PFSK-1 (cell line): ENCODE results near the gene PITPNM3.

Source experiments
- FOXP2 ChIP-seq: optimal IDR thresholded peaks from 2 replicates; pipeline ENCODE3; 2011; ENCODE audit warnings: borderline replicate concordance, control low read depth, inconsistent platforms; ENCODE audit not compliant: insufficient read depth; ENCODE audit errors: extremely low read length, extremely low read depth
- POLR2AphosphoS5 ChIP-seq: IDR thresholded peaks from 2 replicates; pipeline ENCODE4 v1.6.1; 2012; ENCODE audit warnings: low read depth, mild to moderate bottlenecking, control low read depth, low read length, moderate library complexity
- REST ChIP-seq, 2 experiments: IDR thresholded peaks; 2 replicates each; pipeline versions ENCODE4 v1.6.1 to v1.8.0; 2011 to 2012; ENCODE audit warnings: low read depth in 2 of 2, low read length in 2 of 2, control low read depth in 1 of 2, inconsistent platforms in 1 of 2, mild to moderate bottlenecking in 1 of 2, moderate library complexity in 1 of 2; ENCODE audit not compliant: insufficient read depth in 1 of 2
- SIN3A ChIP-seq: IDR thresholded peaks from 2 replicates; pipeline ENCODE4 v1.6.1; 2012; ENCODE audit warnings: mild to moderate bottlenecking, low read length, moderate library complexity, borderline replicate concordance; ENCODE audit not compliant: insufficient read depth
- TAF1 ChIP-seq: IDR thresholded peaks from 2 replicates; pipeline ENCODE4 v1.6.1; 2012; ENCODE audit warnings: low read length, control low read depth, borderline replicate concordance; ENCODE audit not compliant: insufficient read depth

PITPNM3 gene

DNA sequence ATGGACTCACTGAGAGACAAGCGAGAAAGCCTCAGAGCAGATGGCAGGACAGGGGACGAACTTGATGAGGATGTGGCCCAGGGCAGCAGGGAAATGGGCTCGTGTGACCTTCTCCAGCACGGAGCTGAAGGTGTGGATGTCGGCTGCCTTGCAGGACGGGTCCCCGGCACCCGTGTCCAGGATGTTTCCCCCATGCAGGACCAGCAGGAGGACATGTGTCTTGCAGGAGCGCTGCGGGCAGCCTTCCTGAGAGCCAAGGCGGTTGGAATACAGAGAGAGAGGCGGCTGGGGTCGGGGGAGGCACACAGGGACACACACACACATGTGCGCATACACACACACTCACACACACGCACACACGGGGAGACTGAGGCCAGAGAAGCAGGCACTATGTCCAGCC lies 72.8 kb downstream of the PITPNM3 start:
- TF ChIP-seq REST (IDR thresholded peaks at IDR 0.05; ENCODE audit: insufficient read depth in 1 of 2, low read depth in 2 of 2, low read length in 2 of 2) (no peak), POLR2AphosphoS5 (no peak), TAF1 (no peak), FOXP2 (no peak), SIN3A (no peak)

DNA sequence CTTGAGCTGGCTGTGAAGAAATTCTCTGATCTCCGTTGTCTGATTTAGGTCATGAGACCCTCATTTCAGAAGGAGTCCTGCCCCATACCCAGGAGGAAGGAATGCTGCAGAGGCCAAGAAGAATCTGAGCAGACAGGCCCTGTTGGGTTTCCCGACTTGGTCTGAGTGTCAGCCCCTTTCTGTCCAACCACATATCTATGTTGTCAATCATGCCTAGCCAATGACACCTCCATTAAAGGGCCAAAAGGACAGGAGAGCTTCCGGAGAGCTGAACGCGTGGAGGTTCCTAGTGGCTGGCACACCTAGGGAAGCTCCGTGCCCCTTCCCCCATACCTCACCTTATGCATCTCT lies 74.3 kb downstream of the PITPNM3 start:
- TF ChIP-seq TAF1 (no peak), SIN3A (no peak), REST (IDR thresholded peaks at IDR 0.05; ENCODE audit: insufficient read depth in 1 of 2, low read depth in 2 of 2, low read length in 2 of 2) (no peak), FOXP2 (no peak), POLR2AphosphoS5 (no peak)

DNA sequence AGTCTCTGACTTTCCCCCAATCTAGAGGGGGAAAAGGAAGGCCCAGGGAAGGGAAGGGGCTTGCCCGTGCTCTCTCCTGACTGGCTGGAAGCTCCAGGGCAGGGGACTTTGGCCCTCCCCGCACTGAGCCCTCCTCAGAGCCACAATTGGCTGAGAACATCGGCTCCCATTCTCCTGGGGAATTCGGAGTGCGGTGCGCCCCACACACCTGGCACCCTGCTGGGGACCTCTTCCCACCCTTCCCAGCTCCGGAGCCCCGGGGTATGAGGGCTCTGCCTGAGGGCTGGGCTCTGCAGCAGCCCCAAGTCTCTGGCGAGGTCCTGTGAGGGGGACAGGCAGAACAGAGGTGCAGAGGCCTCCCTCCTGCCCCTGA lies 76.1 kb downstream of the PITPNM3 start:
- TF ChIP-seq REST (IDR thresholded peaks at IDR 0.05; ENCODE audit: insufficient read depth in 1 of 2, low read depth in 2 of 2, low read length in 2 of 2) (no peak), SIN3A (no peak)

- TF ChIP-seq POLR2AphosphoS5 (no peak), REST (IDR thresholded peaks at IDR 0.05; ENCODE audit: insufficient read depth in 1 of 2, low read depth in 2 of 2, low read length in 2 of 2) (peak in 1 of 2 experiments; percentile 27; a peak in 1 of 4 replicates)
Observed at GRCh38 chr17:6479622-6480302, 76.6 kb downstream of the PITPNM3 start.

DNA sequence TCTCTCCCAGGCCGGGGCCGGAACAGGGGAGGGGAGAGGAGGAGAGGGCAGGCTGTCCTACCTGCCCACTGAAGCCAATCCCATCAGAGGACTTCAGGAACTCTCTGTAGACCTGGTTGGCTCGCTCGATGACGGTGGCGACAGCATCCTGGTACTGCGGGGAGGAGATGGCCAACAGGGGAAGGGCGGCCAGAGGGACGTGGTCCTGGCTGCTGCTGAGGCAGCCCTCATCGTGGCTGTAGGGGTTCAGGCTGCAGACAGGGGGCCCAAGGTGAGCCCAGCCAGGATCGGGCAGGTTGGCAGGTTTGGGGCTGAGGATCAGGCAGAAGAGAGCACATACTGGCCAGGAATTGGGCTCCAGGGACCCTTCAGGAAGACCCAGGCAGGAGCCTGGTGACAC lies 77.9 kb downstream of the PITPNM3 start:
- no peak for TF ChIP-seq POLR2AphosphoS5
- TF ChIP-seq TAF1: no peak
- TF ChIP-seq FOXP2: no peak
- TF ChIP-seq REST (IDR thresholded peaks at IDR 0.05; ENCODE audit: insufficient read depth in 1 of 2, low read depth in 2 of 2, low read length in 2 of 2): no peak
- TF ChIP-seq SIN3A: no peak
